ENCODE measurements around the gene MRPL52.
A peak's percentile ranks its signal among the peaks of the same experiment; 100 is the strongest.
"Not testable (repeated sequence)": the region's sequence is repeated elsewhere in the genome, so short reads cannot be mapped to it uniquely, and the experiment has no call there.

The MRPL52 gene

DNA sequence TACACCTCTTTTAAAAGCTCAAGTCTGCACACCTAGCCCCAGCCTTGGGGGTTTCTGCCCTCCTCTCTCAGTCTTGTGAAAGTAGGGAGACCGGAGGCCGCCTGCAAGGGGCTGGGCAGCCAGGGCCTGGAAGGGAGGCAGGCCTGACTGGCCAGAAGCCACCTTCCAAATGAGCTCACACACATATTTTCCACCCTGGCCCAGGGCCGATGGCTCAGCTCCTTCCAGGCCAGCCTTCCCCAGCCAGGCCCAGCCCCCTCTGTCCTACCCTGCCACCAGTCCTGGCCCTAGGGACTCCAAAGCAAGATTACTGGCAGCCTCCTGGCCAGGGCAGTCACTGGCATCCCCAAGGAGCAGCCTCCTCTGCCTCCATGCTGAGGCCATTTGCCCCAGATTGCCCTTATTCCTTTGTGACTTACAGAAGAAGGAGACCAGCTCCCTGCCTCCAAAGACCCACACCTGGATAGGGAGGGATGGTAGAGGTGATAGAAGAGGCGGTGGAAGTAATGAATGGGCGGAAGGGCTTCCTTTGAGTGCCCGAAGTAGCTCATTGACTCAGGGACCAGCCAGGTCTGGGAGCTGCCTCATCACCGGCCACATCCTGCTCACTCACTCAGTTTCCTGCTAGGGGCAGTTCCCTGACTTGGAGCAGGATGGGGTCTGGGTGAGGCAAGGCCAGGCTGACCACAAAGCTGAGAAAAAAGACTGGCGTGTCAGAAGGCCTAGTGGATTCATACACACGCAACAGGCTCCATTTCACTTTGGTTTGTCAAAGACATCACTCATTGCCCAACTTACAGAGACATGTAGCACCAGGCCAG, 21.5 kb downstream of the MRPL52 start:
- FAIRE-seq (no peak), DNase-seq (ENCODE audit: extremely low spot score, insufficient read length, low read depth) (no peak)

DNA sequence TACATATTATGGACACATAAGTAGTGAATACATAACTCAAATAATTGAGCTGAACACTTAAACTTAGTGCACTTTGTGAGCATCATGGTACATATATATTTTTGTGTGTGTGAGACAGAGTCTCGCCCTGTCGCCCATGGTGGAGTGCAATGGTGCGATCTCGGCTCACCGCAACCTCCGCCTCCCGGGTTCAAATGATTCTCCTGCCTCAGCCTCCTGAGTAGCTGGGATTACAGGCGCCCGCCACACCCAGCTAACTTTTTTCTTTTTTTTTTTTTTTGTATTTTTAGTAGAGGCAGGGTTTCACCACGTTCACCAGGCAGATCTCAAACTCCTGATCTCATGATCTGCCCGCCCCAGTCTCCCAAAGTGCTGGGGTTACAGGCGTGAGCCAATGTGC, 22.5 kb downstream of the MRPL52 start:
- FAIRE-seq: not testable (repeated sequence)

DNA sequence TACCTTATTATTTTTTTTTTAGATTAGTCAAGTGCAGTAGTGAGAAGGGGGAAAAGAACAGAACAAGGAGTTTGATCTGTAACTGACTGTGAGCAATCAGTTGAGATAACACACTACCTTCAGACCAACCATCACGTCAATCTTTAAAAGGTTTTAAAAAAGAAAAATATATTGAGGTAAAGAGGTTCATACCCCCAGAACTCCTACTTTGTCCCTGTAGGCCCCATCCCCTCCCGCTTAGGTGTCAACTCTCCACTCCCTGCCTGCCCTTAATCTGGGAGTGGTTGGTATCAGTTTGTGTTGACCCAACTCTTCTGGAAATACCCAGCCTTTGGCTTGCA, 22.9 kb downstream of the MRPL52 start:
- no peak for DNase-seq (ENCODE audit: extremely low spot score, insufficient read length, low read depth)
- FAIRE-seq: no peak

More for the DNA sequence above, 22.5 kb downstream of the MRPL52 start:
- DNase-seq (ENCODE audit: extremely low spot score, insufficient read length, low read depth): not testable (repeated sequence)

DNA sequence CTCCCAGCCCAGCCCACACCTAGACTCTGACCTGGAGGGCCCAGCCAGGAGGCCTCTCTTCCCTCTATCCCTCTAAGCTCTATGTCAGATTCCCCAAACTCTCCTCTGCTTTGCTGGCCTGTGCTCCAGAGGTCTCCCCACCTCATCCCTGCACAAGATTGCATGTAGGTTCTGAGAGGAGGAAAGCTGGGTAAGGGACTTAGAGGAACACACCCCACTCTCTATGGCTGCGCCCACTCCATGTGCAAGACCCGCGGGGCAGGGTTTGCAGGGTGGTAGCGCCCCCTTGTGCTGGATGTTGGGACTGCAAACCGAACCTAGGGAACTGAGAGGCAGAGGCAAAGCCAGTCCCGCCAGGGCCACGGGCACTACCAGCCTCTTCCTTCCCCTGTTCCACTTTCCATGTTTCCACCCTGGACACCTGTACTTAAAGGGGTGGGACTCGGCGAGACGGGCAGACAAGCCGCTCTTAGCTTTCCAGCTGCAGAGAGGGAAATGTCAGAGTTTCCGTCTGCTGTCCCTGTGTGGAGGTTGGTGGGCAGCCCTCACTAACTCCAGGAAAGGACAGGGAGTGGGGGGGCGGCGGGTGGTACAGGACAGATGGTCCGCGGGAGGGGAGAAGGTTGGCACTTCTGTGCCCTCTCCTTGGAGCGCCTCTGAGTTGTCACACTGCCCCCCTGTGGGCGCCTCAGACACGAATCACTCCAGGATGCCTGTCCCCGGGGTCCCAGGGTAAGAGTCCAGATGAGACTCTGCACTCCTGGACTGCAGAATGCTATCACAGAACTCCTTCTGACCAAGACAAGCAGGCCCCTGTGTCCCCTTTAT, 23.5 kb downstream of the MRPL52 start:
- FAIRE-seq: peak; percentile 84
- peak; percentile 71 for DNase-seq (ENCODE audit: extremely low spot score, insufficient read length, low read depth)

DNA sequence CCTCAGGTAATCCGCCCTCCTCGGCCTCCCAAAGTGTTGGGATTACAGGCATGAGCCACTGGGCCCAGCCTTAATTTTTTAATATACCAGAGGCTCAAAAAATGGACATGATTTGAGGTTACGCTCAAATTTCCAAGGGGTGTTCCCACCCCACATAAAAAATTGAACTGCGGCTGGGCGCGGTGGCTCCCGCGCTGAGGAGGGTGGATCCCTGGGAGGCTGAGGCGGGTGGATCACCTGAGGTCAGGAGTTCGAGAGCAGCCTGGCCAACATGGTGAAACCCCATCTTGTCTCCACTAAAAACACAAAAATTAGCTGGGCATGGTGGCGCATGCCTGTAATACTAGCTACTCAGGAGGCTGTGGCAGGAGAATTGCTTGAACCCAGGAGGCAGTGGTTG, 24.6 kb downstream of the MRPL52 start:
- not testable (repeated sequence) for DNase-seq (ENCODE audit: extremely low spot score, insufficient read length, low read depth); FAIRE-seq

DNA sequence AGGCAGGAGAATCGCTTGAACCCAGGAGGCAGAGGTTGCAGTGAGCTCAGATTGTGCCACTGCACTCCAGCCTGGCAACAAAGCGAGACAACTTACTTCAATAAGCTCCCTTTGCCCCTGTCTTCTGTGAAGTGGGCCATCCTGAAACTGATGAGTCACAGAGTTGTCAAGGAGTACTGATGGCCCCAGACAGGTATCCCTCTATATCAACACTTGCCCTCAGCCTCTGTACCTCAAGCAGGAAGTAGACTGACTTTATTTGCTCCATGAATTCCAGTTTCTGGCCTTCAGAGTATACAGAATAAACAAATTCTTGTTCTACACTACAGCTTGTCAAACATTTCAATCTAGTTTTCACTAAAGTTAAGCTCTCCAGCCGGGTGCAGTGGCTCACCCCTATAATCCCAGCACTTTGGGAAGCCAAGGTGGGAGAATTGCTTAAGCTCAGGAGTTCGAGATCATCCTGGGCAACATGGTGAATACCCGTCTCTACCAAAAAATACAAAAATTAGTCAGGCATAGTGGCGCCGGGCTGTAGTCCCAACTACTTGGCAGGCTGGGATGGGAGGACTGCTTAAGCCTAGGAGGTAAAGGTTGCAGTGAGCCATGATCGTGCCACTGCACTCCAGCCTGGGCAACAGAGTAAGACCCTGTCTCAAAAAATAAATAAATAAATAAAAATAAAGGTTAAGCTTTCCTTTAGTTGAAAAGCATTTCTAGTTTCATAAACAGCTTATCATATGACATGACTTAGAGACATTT, 25.5 kb downstream of the MRPL52 start:
- no peak for FAIRE-seq
- DNase-seq (ENCODE audit: extremely low spot score, insufficient read length, low read depth): no peak

DNA sequence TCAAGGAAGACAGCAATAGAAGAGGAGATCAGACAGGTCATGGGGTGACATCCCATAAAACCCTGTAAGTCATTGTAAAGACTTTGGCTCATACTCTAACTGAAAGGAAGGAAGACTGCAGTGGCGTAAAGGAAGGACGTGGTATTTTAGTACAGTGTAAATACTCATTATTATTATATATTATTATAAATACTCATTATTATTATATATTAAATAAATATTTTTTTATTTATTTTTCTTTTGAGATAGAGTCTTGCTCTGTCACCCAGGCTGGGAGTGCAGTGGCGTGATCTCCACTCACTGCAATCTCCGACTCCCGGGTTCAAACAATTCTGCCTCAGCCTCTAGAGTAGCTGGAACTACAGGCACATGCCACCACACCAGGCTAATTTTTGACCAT, 26.7 kb downstream of the MRPL52 start:
- DNase-seq (ENCODE audit: extremely low spot score, insufficient read length, low read depth) (no peak), FAIRE-seq (no peak)

DNA sequence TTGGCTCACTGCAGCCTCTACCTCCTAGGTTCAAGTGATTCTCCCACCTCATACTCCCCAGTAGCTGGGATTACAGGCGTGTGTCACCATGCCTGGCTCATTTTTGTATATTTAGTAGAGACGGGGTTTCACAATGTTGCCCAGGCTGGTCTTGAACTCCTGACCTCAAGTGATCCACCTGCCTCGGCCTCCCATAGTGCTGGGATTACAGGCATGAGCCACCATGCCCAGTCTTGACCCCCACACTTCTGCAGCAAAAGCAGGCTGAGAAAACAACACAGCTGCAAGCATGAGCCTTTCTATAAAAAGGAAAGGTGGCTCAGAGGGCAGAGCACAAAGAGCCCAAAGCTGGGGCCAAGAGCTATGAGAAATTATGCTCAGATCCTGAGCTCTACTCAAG, 30.7 kb downstream of the MRPL52 start:
- not testable (repeated sequence) for FAIRE-seq; DNase-seq (ENCODE audit: extremely low spot score, insufficient read length, low read depth)

DNA sequence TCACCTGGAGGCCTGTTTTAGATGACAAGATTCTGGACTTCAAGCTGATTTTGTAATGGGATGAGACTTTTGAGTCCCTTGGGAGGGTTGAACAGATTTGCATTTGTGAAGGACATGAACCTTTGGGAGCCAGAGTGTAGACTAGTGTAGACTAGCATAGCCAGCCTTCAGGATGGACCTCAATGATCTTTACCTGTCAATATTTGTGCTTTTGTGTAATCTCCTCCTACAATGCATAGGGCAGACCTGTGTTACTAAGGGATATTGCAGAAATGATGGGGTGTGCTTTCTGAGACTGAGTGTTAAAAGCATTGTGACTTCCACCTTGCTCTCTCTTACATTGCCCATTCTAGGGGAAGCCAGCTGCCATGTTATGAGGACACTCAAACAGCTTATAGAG, 32.0 kb downstream of the MRPL52 start:
- FAIRE-seq (no peak), DNase-seq (ENCODE audit: extremely low spot score, insufficient read length, low read depth) (no peak)

DNA sequence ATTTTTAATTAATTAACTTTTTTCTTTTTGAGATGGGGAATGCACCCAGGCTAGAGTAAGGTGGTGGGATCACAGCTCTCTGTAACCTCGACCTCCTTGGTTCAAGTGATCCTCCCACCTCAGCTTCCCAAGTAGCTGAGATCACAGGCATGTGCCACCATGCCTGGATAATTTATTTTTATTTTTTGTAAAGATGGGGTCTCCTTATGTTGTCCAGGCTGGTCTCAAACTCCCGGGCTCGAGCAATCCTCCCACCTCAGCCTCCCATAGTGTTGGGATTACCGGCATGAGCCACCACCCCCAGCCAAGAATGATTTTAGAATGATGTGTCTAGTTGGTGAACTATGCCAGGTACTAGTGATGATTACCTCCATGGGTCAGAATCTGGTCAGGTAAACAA, 35.3 kb downstream of the MRPL52 start:
- FAIRE-seq (no peak), DNase-seq (ENCODE audit: extremely low spot score, insufficient read length, low read depth) (no peak)

DNA sequence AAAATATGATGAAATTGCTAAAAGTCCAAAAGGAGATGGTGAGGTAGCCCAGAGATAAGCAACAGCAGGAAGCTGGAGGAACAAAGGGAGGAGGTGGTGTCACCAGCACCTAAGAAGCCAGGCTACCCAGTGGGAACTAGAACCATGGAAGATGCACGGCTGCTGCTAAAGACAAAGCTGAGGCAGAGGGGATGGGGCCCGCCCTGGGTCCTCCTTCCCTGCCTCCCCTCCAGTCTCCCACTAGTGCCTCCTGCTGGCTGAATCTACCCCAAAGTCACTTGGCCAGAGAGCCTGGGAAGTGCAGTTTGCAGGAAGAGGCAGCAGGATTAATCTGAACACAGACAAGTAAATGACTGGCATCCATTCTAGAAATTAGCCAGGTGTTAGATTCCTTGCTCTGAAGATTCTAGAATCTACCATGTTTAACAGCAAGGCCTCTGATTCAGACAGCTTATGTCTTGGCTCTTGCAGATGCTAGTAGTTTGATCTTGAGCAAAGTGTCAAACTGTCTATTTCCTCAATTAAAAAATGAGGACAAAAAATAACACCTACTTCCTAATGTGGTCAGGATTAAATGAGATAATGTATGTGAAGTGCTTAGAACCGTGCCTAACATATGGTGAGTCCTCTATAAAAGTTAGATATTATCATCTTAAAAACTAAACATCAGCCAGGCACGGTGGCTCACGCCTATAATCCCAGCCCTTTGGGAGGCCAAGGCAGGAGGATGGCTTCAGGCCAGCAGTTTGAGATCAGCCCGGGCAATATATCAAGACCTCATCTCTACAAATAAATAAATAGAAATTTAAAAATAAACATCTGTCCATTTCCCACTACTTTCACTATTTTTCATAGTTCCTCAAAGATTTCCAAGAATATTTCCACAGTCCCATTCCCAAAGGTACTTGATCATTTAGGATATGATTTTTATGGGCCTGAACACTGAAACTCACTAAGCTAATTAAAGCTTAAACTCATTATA, 36.0 kb downstream of the MRPL52 start:
- DNase-seq (ENCODE audit: extremely low spot score, insufficient read length, low read depth) (no peak), FAIRE-seq (no peak)

DNA sequence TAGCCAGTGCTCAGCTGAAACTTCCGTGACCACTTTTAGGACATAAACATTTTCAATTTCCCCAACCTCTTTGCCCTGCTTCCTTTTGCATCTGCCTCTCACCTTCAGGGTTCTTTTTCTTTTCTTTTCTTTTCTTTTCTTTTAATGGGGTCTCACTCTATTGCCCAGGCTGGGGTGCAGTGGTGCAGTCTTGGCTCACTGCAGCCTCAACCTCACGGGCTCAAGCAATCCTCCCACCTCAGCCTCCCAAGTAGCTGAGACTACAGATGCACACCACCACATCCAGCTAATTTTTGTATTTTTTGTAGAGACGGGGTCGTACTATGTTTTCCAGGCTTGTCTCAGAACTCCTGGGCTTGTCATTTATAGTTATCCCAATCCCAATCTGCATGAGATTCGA, 37.2 kb downstream of the MRPL52 start:
- DNase-seq (ENCODE audit: extremely low spot score, insufficient read length, low read depth) (no peak), FAIRE-seq (no peak)

DNA sequence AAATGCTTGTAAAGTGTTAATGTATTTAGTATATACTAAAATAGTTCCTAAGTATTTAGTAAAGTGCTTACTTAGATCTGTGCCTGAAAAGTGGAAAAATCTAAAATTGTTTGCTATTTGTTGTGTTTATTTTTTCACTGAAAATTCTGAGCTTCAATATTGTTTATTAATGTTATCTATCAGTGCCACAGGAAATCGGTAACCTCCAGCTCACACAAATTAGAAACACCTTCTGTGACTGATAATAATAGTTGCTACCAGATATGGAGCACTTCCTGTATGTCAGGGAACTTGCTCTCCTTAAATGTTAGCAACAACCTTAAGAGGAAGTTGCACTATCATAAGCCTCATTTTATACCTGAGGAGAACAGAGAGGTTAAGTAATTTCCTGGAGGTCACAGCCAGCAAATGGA, 41.1 kb downstream of the MRPL52 start:
- FAIRE-seq (no peak), DNase-seq (ENCODE audit: extremely low spot score, insufficient read length, low read depth) (no peak)

DNA sequence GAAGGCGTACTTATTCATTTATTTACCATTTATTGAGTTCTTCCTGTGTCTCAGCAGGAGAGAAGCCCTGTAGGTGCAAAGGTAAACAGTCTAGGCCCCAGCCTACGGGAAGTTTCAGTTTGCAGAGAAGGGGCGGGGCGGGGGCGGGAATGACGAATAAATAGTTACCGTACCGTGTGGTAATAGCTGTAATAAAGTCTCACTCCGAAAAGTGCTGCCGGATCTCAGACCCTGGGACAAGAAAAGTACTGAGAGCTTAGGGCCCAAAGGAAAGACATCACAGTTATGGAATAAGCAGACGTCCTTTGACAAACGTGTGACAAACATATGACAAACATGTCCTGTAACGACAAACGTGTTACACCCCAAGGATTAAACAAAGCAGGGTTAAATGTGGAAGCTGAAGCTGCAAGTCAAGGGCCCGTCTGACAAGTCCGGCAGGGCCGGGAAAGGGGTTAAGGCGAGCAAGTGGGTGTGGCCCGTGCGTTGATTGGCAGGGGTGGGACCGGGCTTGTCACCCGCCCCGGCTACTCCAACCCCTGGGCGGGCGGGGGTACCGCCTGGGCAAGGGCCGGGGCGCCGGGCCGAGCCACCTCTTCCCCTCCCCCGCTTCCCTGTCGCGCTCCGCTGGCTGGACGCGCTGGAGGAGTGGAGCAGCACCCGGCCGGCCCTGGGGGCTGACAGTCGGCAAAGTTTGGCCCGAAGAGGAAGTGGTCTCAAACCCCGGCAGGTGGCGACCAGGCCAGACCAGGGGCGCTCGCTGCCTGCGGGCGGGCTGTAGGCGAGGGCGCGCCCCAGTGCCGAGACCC, 41.7 kb downstream of the MRPL52 start, which contains the start of gene LRP10:
TSS of gene LRP10 (plus strand) at position 517 of the 809 bp plus-strand sequence. CDS start 564 bp downstream, outside the sequence.
- FAIRE-seq: peak; percentile 68

DNA sequence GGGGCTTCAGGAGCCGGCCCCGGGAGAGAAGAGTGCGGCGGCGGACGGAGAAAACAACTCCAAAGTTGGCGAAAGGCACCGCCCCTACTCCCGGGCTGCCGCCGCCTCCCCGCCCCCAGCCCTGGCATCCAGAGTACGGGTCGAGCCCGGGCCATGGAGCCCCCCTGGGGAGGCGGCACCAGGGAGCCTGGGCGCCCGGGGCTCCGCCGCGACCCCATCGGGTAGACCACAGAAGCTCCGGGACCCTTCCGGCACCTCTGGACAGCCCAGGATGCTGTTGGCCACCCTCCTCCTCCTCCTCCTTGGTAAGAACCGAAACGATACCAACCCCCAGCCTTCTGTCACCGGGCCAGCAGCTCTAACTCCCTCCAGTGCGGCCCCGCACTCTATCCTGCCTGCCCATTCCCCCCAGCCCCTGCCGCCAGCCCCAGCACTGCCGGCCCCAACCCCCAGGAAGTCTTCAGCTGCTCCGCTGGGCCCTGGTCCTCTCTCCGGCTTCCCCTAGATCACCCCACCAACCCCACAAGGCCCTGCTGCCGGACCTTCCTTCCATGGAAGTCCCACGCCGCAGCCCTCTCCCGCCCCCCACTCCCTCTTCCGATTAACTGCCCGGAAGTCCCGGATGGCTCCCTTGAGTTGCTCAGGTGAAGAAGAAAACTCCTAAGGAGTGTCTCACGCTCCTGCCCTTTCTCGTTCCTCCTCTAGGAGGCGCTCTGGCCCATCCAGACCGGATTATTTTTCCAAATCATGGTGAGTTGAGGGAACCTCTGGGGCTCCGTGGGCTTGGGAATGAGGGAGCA, 42.5 kb downstream of the MRPL52 start:
- DNase-seq (ENCODE audit: extremely low spot score, insufficient read length, low read depth): no peak
- peak; percentile 73 for FAIRE-seq

More for the DNA sequence above, 41.7 kb downstream of the MRPL52 start, which contains the start of gene LRP10:
- peak; percentile 59 for DNase-seq (ENCODE audit: extremely low spot score, insufficient read length, low read depth)

DNA sequence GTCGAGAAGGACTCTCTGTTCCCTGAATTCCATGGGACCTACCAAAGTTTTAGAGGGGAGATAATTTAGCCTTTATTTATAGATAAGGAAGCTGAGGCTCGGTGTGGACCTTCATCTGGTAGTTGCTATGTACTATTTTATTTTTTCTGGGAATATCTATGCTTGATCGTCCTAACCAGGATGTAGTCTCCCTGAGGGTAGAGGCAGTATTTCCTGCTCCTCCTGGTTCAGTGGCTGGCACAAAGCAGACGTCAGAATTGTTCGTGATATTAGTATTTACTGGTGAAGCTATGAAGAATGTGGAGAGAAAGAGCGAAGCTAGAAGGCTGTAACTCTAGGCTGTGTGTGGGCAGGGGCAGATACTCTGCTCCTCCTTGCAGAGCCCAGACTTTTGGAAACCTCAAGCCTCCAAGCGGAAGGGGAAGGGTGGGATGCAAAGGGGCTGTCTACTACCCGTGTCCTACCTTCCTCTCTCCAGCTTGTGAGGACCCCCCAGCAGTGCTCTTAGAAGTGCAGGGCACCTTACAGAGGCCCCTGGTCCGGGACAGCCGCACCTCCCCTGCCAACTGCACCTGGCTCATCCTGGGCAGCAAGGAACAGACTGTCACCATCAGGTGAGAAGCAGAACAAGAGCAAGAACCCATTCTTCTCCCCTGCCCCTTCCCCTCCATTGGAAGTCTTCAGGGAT, 43.3 kb downstream of the MRPL52 start:
- DNase-seq (ENCODE audit: extremely low spot score, insufficient read length, low read depth): no peak
- no peak for FAIRE-seq

Data from GM18507 (cell line).